Fibroblast of the aortic adventitia (primary cell): Measurements from ENCODE around the gene STAT3. TPM values are rescaled to one million over a fixed set of nuclear protein-coding genes. Genes with fewer than 3 reads are reported as not detected.
"Not testable (repeated sequence)": the region's sequence is repeated elsewhere in the genome, so short reads cannot be mapped to it uniquely, and the experiment has no call there.

Source experiments
- DNase-seq: peaks from one replicate; pipeline ENCODE4 v3.0.0-alpha.2; 2010; ENCODE audit warnings: low read depth
- H3K4me3 ChIP-seq: 2 replicates; pipeline ENCODE4 v1.5.1; 2011; ENCODE audit warnings: low read depth, mild to moderate bottlenecking, control low read depth, low read length, moderate library complexity
- CTCF ChIP-seq: IDR thresholded peaks from 2 replicates; pipeline ENCODE4 v1.5.1; 2011; ENCODE audit warnings: mild to moderate bottlenecking, low read length, control low read depth, inconsistent platforms; ENCODE audit not compliant: insufficient read depth
- total RNA-seq: library from RNA; depleted of rRNA; stranded (reverse); fragments of >200 nt; gene quantifications from 2 replicates; pipeline ENCODE4 v1.2.3, GENCODE V29; 2012; ENCODE audit warnings: low replicate concordance

The STAT3 gene
- total RNA-seq, 1 donor = 137 TPM

GRCh38 chr17:42270596-42270995 lies 117.6 kb downstream of the STAT3 start:
- TF ChIP-seq CTCF = no peak
- no peak for DNase-seq
- no peak overlapping the region for H3K4me3 ChIP-seq

- TF ChIP-seq CTCF = no peak
- DNase-seq = no peak
- no peak overlapping the region for H3K4me3 ChIP-seq
Measured at GRCh38 chr17:42270170-42270535, 118.1 kb downstream of the STAT3 start.

- DNase-seq = no peak
- H3K4me3 ChIP-seq = no peak overlapping the region
- no peak for TF ChIP-seq CTCF
Measured at GRCh38 chr17:42268236-42268635, 120.0 kb downstream of the STAT3 start.

- no peak for TF ChIP-seq CTCF
- H3K4me3 ChIP-seq = no peak overlapping the region
- peak; percentile 68 for DNase-seq
Measured at GRCh38 chr17:42266918-42267766, 121.1 kb downstream of the STAT3 start.

- no peak overlapping the region for H3K4me3 ChIP-seq
- TF ChIP-seq CTCF = no peak
- no peak for DNase-seq
Measured at GRCh38 chr17:42266462-42266861, 121.8 kb downstream of the STAT3 start.

- not testable (repeated sequence) for DNase-seq
Measured at GRCh38 chr17:42264366-42264765, 123.9 kb downstream of the STAT3 start.

More at GRCh38 chr17:42264366-42264765, 123.9 kb downstream of the STAT3 start:
- not testable (repeated sequence) for H3K4me3 ChIP-seq

Other genes with a start within 250 kb of the STAT3 start
- gene RAB5C, start 233.5 kb downstream of the STAT3 start, total RNA-seq = 8.3 and 82.2 TPM in 2 replicates
- gene KCNH4, start 207.3 kb downstream of the STAT3 start, total RNA-seq = 0.09 TPM in 1 of 2 replicates, not detected in the other
- not detected in 2 replicates for gene HCRT, start 203.0 kb downstream of the STAT3 start, total RNA-seq
- 14.8 and 33.8 TPM in 2 replicates for gene GHDC, start 193.9 kb downstream of the STAT3 start, total RNA-seq
- gene STAT5B, start 112.1 kb downstream of the STAT3 start, total RNA-seq = 14.1 and 23.0 TPM in 2 replicates
- gene STAT5A, start 99.9 kb downstream of the STAT3 start, total RNA-seq = 25.2 and 27.3 TPM in 2 replicates
- gene CAVIN1, start 34.8 kb upstream of the STAT3 start, total RNA-seq = 639 and 721 TPM in 2 replicates
- 40.0 and 60.6 TPM in 2 replicates for gene ATP6V0A1, start 70.4 kb upstream of the STAT3 start, total RNA-seq
- 28.9 and 41.8 TPM in 2 replicates for gene NAGLU, start 147.8 kb upstream of the STAT3 start, total RNA-seq
- gene HSD17B1, start 164.5 kb upstream of the STAT3 start, total RNA-seq = 0.99 and 4.7 TPM in 2 replicates
- gene COASY, start 173.7 kb upstream of the STAT3 start, total RNA-seq = 11.0 and 19.1 TPM in 2 replicates
- 10.5 and 41.8 TPM in 2 replicates for gene MLX, start 178.7 kb upstream of the STAT3 start, total RNA-seq
- 0.49 and 18.3 TPM in 2 replicates for gene PSMC3IP, start 189.3 kb upstream of the STAT3 start, total RNA-seq
- 41.1 and 52.6 TPM in 2 replicates for gene RETREG3, start 220.9 kb upstream of the STAT3 start, total RNA-seq
- 15.3 and 50.6 TPM in 2 replicates for gene TUBG1, start 221.2 kb upstream of the STAT3 start, total RNA-seq